HCT116 (cell line): Measurements from ENCODE around the gene MICALL2. TPM values are rescaled to one million over a fixed set of nuclear protein-coding genes. Genes with fewer than 3 reads are reported as not detected.

Experiments used
- ATAC-seq: fragments of 200-7000 bp; cut with Tn5 transposase; 2 replicates; pipeline ENCODE4 v1.9.1; 2020; ENCODE audit warnings: mild to moderate bottlenecking, moderate library complexity
- BruUV-seq: library from RNA; stranded (reverse); fragments of 400-500 nt; replicated peaks from 2 replicates; lab custom pipeline; 2021; lab: Mats Ljungman, UMichigan
- CTCF ChIA-PET: fragments of 300-600 bp; sonication (Branson Sonifier 250); formaldehyde crosslinking; loops from one replicate; lab custom pipeline; 2021; ENCODE audit warnings: antibody characterized with exemption; lab: Charles Lee
- POLR2A ChIA-PET: fragments of 300-600, 350-600 bp; sonication (Branson Sonifier 250); formaldehyde crosslinking; loops from one replicate; lab custom pipeline; 2021; ENCODE audit warnings: antibody characterized with exemption; lab: Charles Lee
- RAD21 ChIA-PET, 2 experiments: fragments of 300-600 bp; sonication (Branson Sonifier 250); formaldehyde crosslinking; loops; one replicate each; lab custom pipeline; 2023; ENCODE audit warnings: low total read pairs in 2 of 2; ENCODE audit not compliant: uncharacterized antibody in 2 of 2, unreplicated experiment in 2 of 2, low non-redundant PET in 1 of 2; lab: Charles Lee
- DNase-seq: peaks from one replicate; pipeline ENCODE4 v3.0.0-alpha.2; 2010; ENCODE audit warnings: low read depth, low spot score
- H2AFZ ChIP-seq: fragments of 200-600 bp; shearing (Covaris generic), sonication (generic); 2 replicates; pipeline ENCODE4 v1.6.1; 2017; ENCODE audit warnings: low read depth, mixed run types, mixed read lengths, antibody characterized with exemption, low read length; ENCODE audit not compliant: poor library complexity, severe bottlenecking
- H3K27ac ChIP-seq: 2 replicates; pipeline ENCODE4 v1.5.1; 2012; ENCODE audit warnings: low read depth, low read length
- H3K27me3 ChIP-seq: fragments of 200-600 bp; sonication (generic); 2 replicates; pipeline ENCODE4 v1.6.1; 2016; ENCODE audit warnings: mixed run types, low read length, mixed read lengths; ENCODE audit not compliant: insufficient read depth
- H3K36me3 ChIP-seq, 2 experiments: fragments of 200-500 bp in 1 of 2; fragments of 200-600 bp in 1 of 2; sonication (Bioruptor generic) in 1 of 2; sonication (generic) in 1 of 2; 2 replicates each; pipeline versions ENCODE4 v1.5.1 to v1.6.1; 2014 to 2016; ENCODE audit warnings: low read length in 2 of 2, inconsistent platforms in 1 of 2, mixed read lengths in 1 of 2, mixed run types in 1 of 2; ENCODE audit not compliant: insufficient read depth in 2 of 2, control insufficient read depth in 1 of 2
- H3K4me1 ChIP-seq, 2 experiments: fragments of 200-600 bp in 1 of 2; sonication (generic) in 1 of 2; 2 replicates each; pipeline versions ENCODE4 v1.5.1 to v1.6.1; 2012 to 2017; ENCODE audit warnings: low read length in 2 of 2, inconsistent platforms in 1 of 2, mild to moderate bottlenecking in 1 of 2, mixed read lengths in 1 of 2, mixed run types in 1 of 2, moderate library complexity in 1 of 2; ENCODE audit not compliant: insufficient read depth in 2 of 2, control insufficient read depth in 1 of 2
- H3K4me2 ChIP-seq: fragments of 200-600 bp; sonication (generic); 2 replicates; pipeline ENCODE4 v1.6.1; 2017; ENCODE audit warnings: mixed run types, low read length, mixed read lengths
- H3K4me3 ChIP-seq, 2 experiments: fragments of 200-600 bp in 1 of 2; sonication (generic) in 1 of 2; replicated peaks in 1 of 2; 2 replicates each; pipeline ENCODE4 v1.5.1; 2011 to 2016; ENCODE audit warnings: low read length in 2 of 2, control low read depth in 1 of 2, low read depth in 1 of 2, mild to moderate bottlenecking in 1 of 2, mixed read lengths in 1 of 2, mixed run types in 1 of 2
- H3K79me2 ChIP-seq: fragments of 200-600 bp; sonication (generic); 2 replicates; pipeline ENCODE4 v1.6.1; 2017; ENCODE audit warnings: mild to moderate bottlenecking, mixed run types, low read length, moderate library complexity, mixed read lengths; ENCODE audit not compliant: insufficient read depth
- H3K9ac ChIP-seq: fragments of 200-600 bp; sonication (generic); 2 replicates; pipeline ENCODE4 v1.6.1; 2016; ENCODE audit warnings: low read length, mixed read lengths
- H3K9me2 ChIP-seq: fragments of 200-600 bp; sonication (generic), shearing (Covaris generic); 2 replicates; pipeline ENCODE4 v1.6.1; 2017; ENCODE audit warnings: mixed run types, mild to moderate bottlenecking, moderate library complexity; ENCODE audit not compliant: insufficient read depth
- H3K9me3 ChIP-seq, 2 experiments: fragments of 200-500 bp in 1 of 2; fragments of 200-600 bp in 1 of 2; sonication (Bioruptor generic) in 1 of 2; sonication (generic) in 1 of 2; 2 replicates each; pipeline ENCODE4 v1.6.1; 2014 to 2017; ENCODE audit warnings: low read length in 2 of 2, mixed read lengths in 2 of 2, inconsistent platforms in 1 of 2, low read depth in 1 of 2, mild to moderate bottlenecking in 1 of 2, mixed run types in 1 of 2, moderate library complexity in 1 of 2; ENCODE audit not compliant: control insufficient read depth in 1 of 2, insufficient read depth in 1 of 2
- H4K20me1 ChIP-seq: fragments of 200-600 bp; sonication (generic), shearing (Covaris generic); 2 replicates; pipeline ENCODE4 v1.6.1; 2017; ENCODE audit warnings: mixed run types, mild to moderate bottlenecking, moderate library complexity; ENCODE audit not compliant: insufficient read depth
- CBX3 ChIP-seq: IDR thresholded peaks from 2 replicates; pipeline ENCODE4 v1.6.1; 2012; ENCODE audit warnings: low read depth
- CEBPB ChIP-seq: IDR thresholded peaks from 2 replicates; pipeline ENCODE4 v1.6.1; 2012; ENCODE audit warnings: low read depth
- CTCF ChIP-seq, 3 experiments: fragments of 200-600 bp in 1 of 3; sonication (generic) in 1 of 3; IDR thresholded peaks in 2 of 3; conservative IDR thresholded peaks in 1 of 3; 2 replicates each; pipeline ENCODE4 v1.5.1; 2012 to 2017; ENCODE audit warnings: low read depth in 2 of 3, low read length in 2 of 3, antibody characterized with exemption in 1 of 3, borderline replicate concordance in 1 of 3, control low read depth in 1 of 3, mild to moderate bottlenecking in 1 of 3, mixed read lengths in 1 of 3, mixed run types in 1 of 3, moderate library complexity in 1 of 3; ENCODE audit not compliant: insufficient read depth in 1 of 3
- EGR1 ChIP-seq: IDR thresholded peaks from 2 replicates; pipeline ENCODE4 v1.6.1; 2012; ENCODE audit warnings: low read depth
- ELF1 ChIP-seq: IDR thresholded peaks from 2 replicates; pipeline ENCODE4 v1.6.1; 2012; ENCODE audit warnings: low read depth, borderline replicate concordance
- EZH2 ChIP-seq: fragments of 200-600 bp; sonication (generic); IDR thresholded peaks from 2 replicates; pipeline ENCODE4 v1.6.1; 2017; ENCODE audit warnings: antibody characterized with exemption, mixed run types
- JUND ChIP-seq: IDR thresholded peaks from 2 replicates; pipeline ENCODE4 v1.6.1; 2012
- POLR2A ChIP-seq: IDR thresholded peaks from 2 replicates; pipeline ENCODE4 v1.7.0; 2011; ENCODE audit warnings: borderline replicate concordance; ENCODE audit not compliant: insufficient read depth, insufficient read length; ENCODE audit errors: extremely low read depth
- RAD21 ChIP-seq: IDR thresholded peaks from 2 replicates; pipeline ENCODE4 v1.6.1; 2012; ENCODE audit warnings: low read depth, mild to moderate bottlenecking
- SIN3A ChIP-seq: IDR thresholded peaks from 2 replicates; pipeline ENCODE4 v1.6.1; 2012; ENCODE audit warnings: low read depth
- TCF7L2 ChIP-seq: IDR thresholded peaks from 2 replicates; pipeline ENCODE4 v1.7.0; 2011; ENCODE audit warnings: borderline replicate concordance, inconsistent platforms; ENCODE audit not compliant: insufficient read depth, insufficient read length; ENCODE audit errors: extremely low read depth
- YY1 ChIP-seq: IDR thresholded peaks from 2 replicates; pipeline ENCODE4 v1.6.1; 2011; ENCODE audit warnings: low read length, low read depth, moderate library complexity, mild to moderate bottlenecking; ENCODE audit not compliant: insufficient replicate concordance; ENCODE audit errors: extremely low read depth
- ZFX ChIP-seq: fragments of 450-650 bp; IDR thresholded peaks from 2 replicates; pipeline ENCODE4 v1.6.1; 2017
- ZNF274 ChIP-seq: fragments of 200-500 bp; sonication (Bioruptor generic); IDR thresholded peaks from 2 replicates; pipeline ENCODE4 v1.6.1; 2014; ENCODE audit warnings: mild to moderate bottlenecking, low read depth, low read length, inconsistent platforms
- intact Hi-C: fragments of 100-400 bp; cut with micrococcal nuclease; formaldehyde crosslinking; loops from 2 replicates; pipeline ENCODE4 v1.10.0; 2022
- total RNA-seq: library from RNA; stranded (reverse); gene quantifications from one replicate; pipeline ENCODE4 v1.2.1, GENCODE V29; 2021; ENCODE audit not compliant: unreplicated experiment
- TF ChIP-seq, protein P1 (sequence below): IDR thresholded peaks from 2 replicates; pipeline ENCODE4 v1.6.1; 2012; ENCODE audit warnings: low read depth
- TF ChIP-seq, protein P2 (sequence below): IDR thresholded peaks from 2 replicates; pipeline ENCODE4 v1.6.1; 2012
- TF ChIP-seq, protein P3 (sequence below): IDR thresholded peaks from 2 replicates; pipeline ENCODE4 v1.6.1; 2011; ENCODE audit warnings: mild to moderate bottlenecking, low read length, moderate library complexity; ENCODE audit not compliant: insufficient replicate concordance; ENCODE audit errors: extremely low read depth
- TF ChIP-seq, protein P4 (sequence below): IDR thresholded peaks from 2 replicates; pipeline ENCODE4 v1.6.1; 2012

Gene MICALL2
- total RNA-seq, 1 experiment from 2014 or later, result 60.7 TPM

DNA sequence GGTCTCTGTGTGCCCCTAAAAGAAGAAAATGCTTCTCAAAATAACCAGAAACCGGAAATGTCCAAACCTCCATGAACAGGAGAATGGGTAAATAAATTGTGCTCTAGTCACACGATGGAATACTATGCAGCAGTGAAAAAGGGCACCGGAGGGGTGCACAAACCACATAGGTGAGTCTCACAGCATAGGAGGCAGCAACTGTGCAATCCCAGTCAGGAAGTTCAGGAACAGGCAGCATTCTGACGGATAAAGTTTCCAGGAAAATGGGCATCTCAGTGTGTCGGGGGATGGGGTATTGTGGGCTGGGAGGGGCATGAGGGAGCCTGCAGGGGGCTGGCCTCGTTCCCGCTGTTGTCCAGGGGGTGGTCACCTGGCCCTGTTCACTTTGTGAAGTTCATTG lies 63.1 kb downstream of the MICALL2 start:
- ATAC-seq, result no peak
- CTCF ChIA-PET, result no interaction called here
- Histone ChIP-seq H3K4me3 (no peak overlapping the region), H3K9me3 (peaks cover 3 to 7% of the 10 kb centered on the region in 2 experiments; a peak in 2 of 4 replicates), H4K20me1 (no peaks in the 10 kb centered on the region), H3K9ac (no peak overlapping the region), H3K27ac (no peak overlapping the region), H3K4me2 (no peak overlapping the region), H3K79me2 (no peaks in the 10 kb centered on the region), H3K9me2 (no peaks in the 10 kb centered on the region), H3K4me1 (peaks cover 5 to 14% of the 10 kb centered on the region in 2 experiments), H3K27me3 (no peaks in the 10 kb centered on the region), H2AFZ (no peak overlapping the region), H3K36me3 (no peaks in the 10 kb centered on the region)
- TF ChIP-seq, protein P1, sequence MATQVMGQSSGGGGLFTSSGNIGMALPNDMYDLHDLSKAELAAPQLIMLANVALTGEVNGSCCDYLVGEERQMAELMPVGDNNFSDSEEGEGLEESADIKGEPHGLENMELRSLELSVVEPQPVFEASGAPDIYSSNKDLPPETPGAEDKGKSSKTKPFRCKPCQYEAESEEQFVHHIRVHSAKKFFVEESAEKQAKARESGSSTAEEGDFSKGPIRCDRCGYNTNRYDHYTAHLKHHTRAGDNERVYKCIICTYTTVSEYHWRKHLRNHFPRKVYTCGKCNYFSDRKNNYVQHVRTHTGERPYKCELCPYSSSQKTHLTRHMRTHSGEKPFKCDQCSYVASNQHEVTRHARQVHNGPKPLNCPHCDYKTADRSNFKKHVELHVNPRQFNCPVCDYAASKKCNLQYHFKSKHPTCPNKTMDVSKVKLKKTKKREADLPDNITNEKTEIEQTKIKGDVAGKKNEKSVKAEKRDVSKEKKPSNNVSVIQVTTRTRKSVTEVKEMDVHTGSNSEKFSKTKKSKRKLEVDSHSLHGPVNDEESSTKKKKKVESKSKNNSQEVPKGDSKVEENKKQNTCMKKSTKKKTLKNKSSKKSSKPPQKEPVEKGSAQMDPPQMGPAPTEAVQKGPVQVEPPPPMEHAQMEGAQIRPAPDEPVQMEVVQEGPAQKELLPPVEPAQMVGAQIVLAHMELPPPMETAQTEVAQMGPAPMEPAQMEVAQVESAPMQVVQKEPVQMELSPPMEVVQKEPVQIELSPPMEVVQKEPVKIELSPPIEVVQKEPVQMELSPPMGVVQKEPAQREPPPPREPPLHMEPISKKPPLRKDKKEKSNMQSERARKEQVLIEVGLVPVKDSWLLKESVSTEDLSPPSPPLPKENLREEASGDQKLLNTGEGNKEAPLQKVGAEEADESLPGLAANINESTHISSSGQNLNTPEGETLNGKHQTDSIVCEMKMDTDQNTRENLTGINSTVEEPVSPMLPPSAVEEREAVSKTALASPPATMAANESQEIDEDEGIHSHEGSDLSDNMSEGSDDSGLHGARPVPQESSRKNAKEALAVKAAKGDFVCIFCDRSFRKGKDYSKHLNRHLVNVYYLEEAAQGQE, result no peak
- TF ChIP-seq, protein P2, sequence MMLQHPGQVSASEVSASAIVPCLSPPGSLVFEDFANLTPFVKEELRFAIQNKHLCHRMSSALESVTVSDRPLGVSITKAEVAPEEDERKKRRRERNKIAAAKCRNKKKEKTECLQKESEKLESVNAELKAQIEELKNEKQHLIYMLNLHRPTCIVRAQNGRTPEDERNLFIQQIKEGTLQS, result no peak
- TF ChIP-seq RAD21 (no peak), EZH2 (no peak), POLR2A (no peak), SIN3A (no peak), EGR1 (no peak), TCF7L2 (no peak), YY1 (no peak), JUND (no peak), ELF1 (no peak), ZFX (no peak), ZNF274 (no peak), CEBPB (no peak), CBX3 (no peak), CTCF (IDR thresholded peaks at IDR 0.05 in 2 of 3, conservative IDR thresholded peaks at IDR 0.05 in 1 of 3; ENCODE audit: borderline replicate concordance in 1 of 3, insufficient read depth in 1 of 3, low read depth in 2 of 3, low read length in 2 of 3) (no peak)
- TF ChIP-seq, protein P3, sequence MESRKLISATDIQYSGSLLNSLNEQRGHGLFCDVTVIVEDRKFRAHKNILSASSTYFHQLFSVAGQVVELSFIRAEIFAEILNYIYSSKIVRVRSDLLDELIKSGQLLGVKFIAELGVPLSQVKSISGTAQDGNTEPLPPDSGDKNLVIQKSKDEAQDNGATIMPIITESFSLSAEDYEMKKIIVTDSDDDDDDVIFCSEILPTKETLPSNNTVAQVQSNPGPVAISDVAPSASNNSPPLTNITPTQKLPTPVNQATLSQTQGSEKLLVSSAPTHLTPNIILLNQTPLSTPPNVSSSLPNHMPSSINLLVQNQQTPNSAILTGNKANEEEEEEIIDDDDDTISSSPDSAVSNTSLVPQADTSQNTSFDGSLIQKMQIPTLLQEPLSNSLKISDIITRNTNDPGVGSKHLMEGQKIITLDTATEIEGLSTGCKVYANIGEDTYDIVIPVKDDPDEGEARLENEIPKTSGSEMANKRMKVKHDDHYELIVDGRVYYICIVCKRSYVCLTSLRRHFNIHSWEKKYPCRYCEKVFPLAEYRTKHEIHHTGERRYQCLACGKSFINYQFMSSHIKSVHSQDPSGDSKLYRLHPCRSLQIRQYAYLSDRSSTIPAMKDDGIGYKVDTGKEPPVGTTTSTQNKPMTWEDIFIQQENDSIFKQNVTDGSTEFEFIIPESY, result no peak
- TF ChIP-seq, protein P4, sequence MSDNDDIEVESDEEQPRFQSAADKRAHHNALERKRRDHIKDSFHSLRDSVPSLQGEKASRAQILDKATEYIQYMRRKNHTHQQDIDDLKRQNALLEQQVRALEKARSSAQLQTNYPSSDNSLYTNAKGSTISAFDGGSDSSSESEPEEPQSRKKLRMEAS, result no peak
- intact Hi-C loops, result no loop called here
- DNase-seq, result no peak
- no TSS peak for BruUV-seq
- POLR2A ChIA-PET, result no interaction called here
- RAD21 ChIA-PET, result no interaction called here
